ENCODE data around the gene PELI2.

GRCh38 chr14:56262530-56262929 is 144.3 kb downstream of the PELI2 start:
- no peak for TF ChIP-seq CTCF (conservative IDR thresholded peaks at IDR 0.05; ENCODE audit: low read depth in 2 of 2)
- no peak for TF ChIP-seq EZH2phosphoT487 (IDR thresholded peaks at IDR 0.05; ENCODE audit: unreplicated experiment)
- no peak for TF ChIP-seq REST (IDR thresholded peaks at IDR 0.05; ENCODE audit: unreplicated experiment)
- TF ChIP-seq EZH2 (IDR thresholded peaks at IDR 0.05; ENCODE audit: low read depth, unreplicated experiment): no peak
- TF ChIP-seq CREB1 (CRISPR knock-in tag; IDR thresholded peaks at IDR 0.05; ENCODE audit: low read depth): no peak
- TF ChIP-seq POLR2AphosphoS5 (IDR thresholded peaks at IDR 0.05; ENCODE audit: low read depth): no peak
- no peak for TF ChIP-seq JUNB (IDR thresholded peaks at IDR 0.05; ENCODE audit: unreplicated experiment)
- no peak for TF ChIP-seq STAT1 (IDR thresholded peaks at IDR 0.05; ENCODE audit: unreplicated experiment)
- TF ChIP-seq ZNF114 (CRISPR knock-in tag; IDR thresholded peaks at IDR 0.05): no peak
- TF ChIP-seq ZNF331 (CRISPR knock-in tag; IDR thresholded peaks at IDR 0.05; ENCODE audit: low read depth): no peak
- TF ChIP-seq ZNF462 (CRISPR knock-in tag; IDR thresholded peaks at IDR 0.05): no peak

Measured in GM23338 (cell line).